ENCODE measurements around the gene EVX2. TPM values are rescaled to one million over a fixed set of nuclear protein-coding genes. Genes with fewer than 3 reads are reported as not detected.
A peak's percentile ranks its signal among the peaks of the same experiment; 100 is the strongest.

Gene EVX2
- polyA plus RNA-seq, 1 donor from 2014 or later: not detected

- H3K4me3 ChIP-seq (ENCODE audit: low read length): no peak overlapping the region
- TF ChIP-seq MXI1 (conservative IDR thresholded peaks at IDR 0.05; ENCODE audit: poor library complexity, severe bottlenecking): no peak
- TF ChIP-seq REST (IDR thresholded peaks at IDR 0.05; ENCODE audit: borderline replicate concordance): no peak
- no peak for TF ChIP-seq SMC3 (conservative IDR thresholded peaks at IDR 0.05; ENCODE audit: poor library complexity)
- TF ChIP-seq POLR2AphosphoS5 (IDR thresholded peaks at IDR 0.05): no peak
- no peak for TF ChIP-seq EP300 (conservative IDR thresholded peaks at IDR 0.05; ENCODE audit: poor library complexity, severe bottlenecking)
- TF ChIP-seq CTCF (IDR thresholded peaks at IDR 0.05; ENCODE audit: poor library complexity, severe bottlenecking): no peak
- no peak for TF ChIP-seq RAD21 (conservative IDR thresholded peaks at IDR 0.05)
- no peak for TF ChIP-seq EZH2 (IDR thresholded peaks at IDR 0.05; ENCODE audit: borderline replicate concordance, insufficient read depth, low read length, poor library complexity, severe bottlenecking)
- no peak for TF ChIP-seq TAF1 (IDR thresholded peaks at IDR 0.05; ENCODE audit: low read depth)
- no peaks in the 10 kb centered on the region for H4K20me1 ChIP-seq (ENCODE audit: insufficient read depth)
- H3K9ac ChIP-seq (ENCODE audit: low read length): no peak overlapping the region
- no peaks in the 10 kb centered on the region for H3K9me2 ChIP-seq (ENCODE audit: insufficient read depth, low read length)
- H3K27ac ChIP-seq (ENCODE audit: low read length): no peak overlapping the region
- peaks cover 99% of the 10 kb centered on the region for H3K27me3 ChIP-seq (ENCODE audit: insufficient read depth, low read depth, low read length)
- no peaks in the 10 kb centered on the region for H3K36me3 ChIP-seq (ENCODE audit: insufficient read depth, low read length)
- H3K4me2 ChIP-seq (ENCODE audit: low read length): no peak overlapping the region
- no peaks in the 10 kb centered on the region for H3K9me3 ChIP-seq (ENCODE audit: low read length)
- H3K79me2 ChIP-seq (replicated peaks; ENCODE audit: insufficient read depth, low read length): no peaks in the 10 kb centered on the region
- H3F3A ChIP-seq (ENCODE audit: insufficient read depth, low read length, poor library complexity, severe bottlenecking): no peaks in the 10 kb centered on the region
- H2AFZ ChIP-seq (ENCODE audit: low read depth, low read length): no peak overlapping the region
Measured at GRCh38 chr2:176093898-176094249, 10.1 kb upstream of the EVX2 start.

GRCh38 chr2:176093145-176093897, 9.6 kb upstream of the EVX2 start:
- Histone ChIP-seq H3K79me2 (replicated peaks; ENCODE audit: insufficient read depth, low read length) (no peaks in the 10 kb centered on the region), H3K9me2 (ENCODE audit: insufficient read depth, low read length) (no peaks in the 10 kb centered on the region), H3K4me2 (ENCODE audit: low read length) (no peak overlapping the region), H3K36me3 (ENCODE audit: insufficient read depth, low read length) (no peaks in the 10 kb centered on the region), H3K9me3 (ENCODE audit: low read length) (no peaks in the 10 kb centered on the region), H3K4me3 (ENCODE audit: low read length) (peak overlapping the region; percentile 58), H3K27ac (ENCODE audit: low read length) (no peak overlapping the region), H3K9ac (ENCODE audit: low read length) (no peak overlapping the region), H3K27me3 (ENCODE audit: insufficient read depth, low read depth, low read length) (peaks cover 99% of the 10 kb centered on the region), H3F3A (ENCODE audit: insufficient read depth, low read length, poor library complexity, severe bottlenecking) (no peaks in the 10 kb centered on the region), H2AFZ (ENCODE audit: low read depth, low read length) (no peak overlapping the region), H4K20me1 (ENCODE audit: insufficient read depth) (no peaks in the 10 kb centered on the region)
- TF ChIP-seq SMC3 (conservative IDR thresholded peaks at IDR 0.05; ENCODE audit: poor library complexity) (peak; percentile 30), CTCF (IDR thresholded peaks at IDR 0.05; ENCODE audit: poor library complexity, severe bottlenecking) (peak; percentile 39), RAD21 (conservative IDR thresholded peaks at IDR 0.05) (no peak), REST (IDR thresholded peaks at IDR 0.05; ENCODE audit: borderline replicate concordance) (no peak)
